Muscle of leg (tissue), 11 donors: Measurements from ENCODE around the gene HSPA12B. TPM values are rescaled to one million over a fixed set of nuclear protein-coding genes. Genes with fewer than 3 reads are reported as not detected.
A peak's percentile ranks its signal among the peaks of the same experiment; 100 is the strongest.

Experiments
- DNase-seq: peaks from one replicate; pipeline ENCODE4 v3.0.0; 2013
- H3K27ac ChIP-seq: one replicate; pipeline ENCODE4 v1.5.1; 2013; ENCODE audit warnings: mild to moderate bottlenecking, low read length, control low read depth
- H3K27me3 ChIP-seq: one replicate; pipeline ENCODE4 v1.6.1; 2013; ENCODE audit warnings: low read length; ENCODE audit not compliant: control insufficient read depth, insufficient read depth
- H3K36me3 ChIP-seq: one replicate; pipeline ENCODE4 v1.6.1; 2013; ENCODE audit warnings: low read length; ENCODE audit not compliant: control insufficient read depth, insufficient read depth
- H3K4me1 ChIP-seq: one replicate; pipeline ENCODE4 v1.6.1; 2013; ENCODE audit warnings: low read length; ENCODE audit not compliant: control insufficient read depth, insufficient read depth
- H3K4me3 ChIP-seq: one replicate; pipeline ENCODE4 v1.5.1; 2013; ENCODE audit warnings: low read length, control low read depth
- H3K9me3 ChIP-seq: replicated peaks from 2 replicates; pipeline ENCODE4 v1.6.1; 2013; ENCODE audit warnings: low read depth, low read length; ENCODE audit not compliant: control insufficient read depth
- WGBS: methylation state at CpG from one replicate; pipeline ENCODE4 v1.1.5; 2013; ENCODE audit warnings: missing lambda C conversion rate; ENCODE audit not compliant: insufficient coverage; 5-methylcytosine and 5-hydroxymethylcytosine counted together
- polyA plus RNA-seq, 8 donors: library from polyadenylated mRNA; unstranded; fragments of 120-200 nt; gene quantifications; one replicate each; pipeline versions ENCODE4 v1.2.1 to v1.2.3, GENCODE V29; 2013; ENCODE audit warnings: inconsistent platforms in 1 of 8, low replicate concordance in 1 of 8; ENCODE audit not compliant: insufficient read length in 8 of 8, insufficient read depth in 1 of 8
- total RNA-seq: library from RNA; stranded (reverse); fragments of 120-200 nt; gene quantifications from one replicate; pipeline ENCODE4 v1.2.4, GENCODE V29; 2013

HSPA12B gene
- total and polyA plus RNA-seq, 9 donors: 18.3 to 35.8 (median 28.7) TPM

DNA sequence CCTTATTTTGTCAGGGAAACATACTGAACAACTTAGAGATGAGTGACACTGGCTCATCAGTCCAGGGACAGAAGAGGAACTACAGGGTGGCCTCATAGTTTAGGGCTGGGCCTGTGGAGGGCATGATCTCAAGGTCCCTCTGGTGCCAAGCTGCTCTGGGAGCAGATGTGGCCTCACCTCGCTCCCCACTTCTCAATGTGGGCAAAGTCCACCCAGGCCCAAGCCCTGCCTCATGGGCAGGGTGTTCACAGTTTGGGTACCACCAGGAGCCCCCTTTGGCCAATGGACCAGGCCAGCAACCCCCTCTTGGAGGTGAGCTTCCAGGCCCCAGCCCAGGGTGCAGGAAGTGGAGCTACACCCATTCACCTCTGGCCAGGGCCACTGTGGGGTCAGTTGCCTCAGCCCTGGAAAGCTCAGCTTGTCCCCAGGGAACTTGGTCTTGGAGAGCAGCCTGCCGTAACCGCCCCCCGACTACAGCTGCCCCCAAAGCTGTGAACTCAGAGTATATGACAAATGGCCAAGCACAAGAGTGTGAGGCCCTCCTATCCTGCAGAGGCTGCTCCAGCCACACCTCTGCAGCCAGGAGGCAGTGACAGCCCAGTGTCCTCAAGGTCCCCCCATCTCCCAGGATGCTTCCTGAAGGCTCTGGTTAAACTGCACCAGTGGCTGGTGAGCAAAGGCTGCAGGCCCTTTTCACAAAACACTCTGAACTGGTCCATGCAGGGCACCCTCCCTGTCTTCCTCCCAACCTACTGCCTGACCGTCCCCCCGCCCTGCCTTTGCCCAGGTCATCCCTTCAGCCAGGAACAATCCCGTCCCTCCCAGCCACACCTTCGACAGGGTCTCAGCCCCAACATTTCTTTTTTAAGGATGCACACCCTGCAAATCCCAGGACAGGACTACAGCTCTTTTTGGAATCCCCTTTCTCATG lies 31.5 kb downstream of the HSPA12B start:
- peaks cover 47% of the 10 kb centered on the region for H3K4me1 ChIP-seq
- H3K9me3 ChIP-seq: no peaks in the 10 kb centered on the region
- peaks cover 9% of the 10 kb centered on the region for H3K36me3 ChIP-seq
- H3K27ac ChIP-seq: no peak overlapping the region
- no peaks in the 10 kb centered on the region for H3K27me3 ChIP-seq
- WGBS: 71% methylated on average over 8 of the region's 8 CpGs
- no peak overlapping the region for H3K4me3 ChIP-seq
- peak; percentile 17 for DNase-seq

GRCh38 chr20:3764659-3765058 lies 32.2 kb downstream of the HSPA12B start:
- Histone ChIP-seq H3K27ac (no peak overlapping the region), H3K9me3 (no peaks in the 10 kb centered on the region), H3K4me1 (peaks cover 44% of the 10 kb centered on the region), H3K36me3 (peaks cover 3% of the 10 kb centered on the region), H3K27me3 (no peaks in the 10 kb centered on the region), H3K4me3 (no peak overlapping the region)
- no CpG with 5 or more reads among the region's 3 CpGs for WGBS
- peak; percentile 4 for DNase-seq

GRCh38 chr20:3765171-3765882 lies 32.8 kb downstream of the HSPA12B start:
- peak overlapping the region; percentile 56 for H3K27ac ChIP-seq
- peak; percentile 71 for DNase-seq
- no peaks in the 10 kb centered on the region for H3K9me3 ChIP-seq
- WGBS: 64% methylated on average over 1 of the region's 3 CpGs
- peaks cover 44% of the 10 kb centered on the region for H3K4me1 ChIP-seq
- no peak overlapping the region for H3K4me3 ChIP-seq
- H3K36me3 ChIP-seq: peaks cover 3% of the 10 kb centered on the region
- no peaks in the 10 kb centered on the region for H3K27me3 ChIP-seq

DNA sequence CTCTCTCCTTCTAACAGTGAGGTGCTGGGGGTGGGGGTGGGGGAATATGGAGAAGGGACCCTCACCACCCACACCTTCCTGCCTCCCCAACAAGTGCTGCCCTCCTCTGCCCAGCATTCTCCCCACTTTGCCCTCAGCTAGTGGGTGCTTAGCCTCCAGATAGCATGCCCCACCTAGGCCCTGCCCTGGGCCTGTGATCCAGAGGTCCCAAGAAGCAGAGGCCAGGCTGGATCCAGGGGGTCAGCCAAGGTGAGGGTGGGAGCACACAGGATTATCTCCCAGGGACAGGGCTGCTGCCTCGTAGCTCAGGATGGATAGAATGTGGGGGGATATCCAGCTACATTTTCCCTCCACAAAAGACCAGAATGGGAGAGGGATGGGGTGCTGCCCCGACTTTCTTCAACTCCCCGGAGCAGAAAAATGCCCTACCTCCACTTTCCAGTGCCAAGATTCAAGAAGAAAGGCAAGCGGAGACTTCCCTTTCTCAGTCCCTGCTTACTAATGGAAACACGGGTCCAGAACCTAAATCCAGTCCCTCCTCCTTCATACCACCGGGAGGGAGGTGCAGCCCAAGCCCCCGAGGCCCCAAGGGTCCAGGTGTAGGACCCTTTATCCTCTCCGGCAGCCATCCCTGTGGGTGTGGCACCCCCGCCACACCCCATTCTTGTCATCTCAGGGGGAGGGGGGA lies 34.1 kb downstream of the HSPA12B start:
- Histone ChIP-seq H3K4me3 (peak overlapping the region; percentile 79), H3K4me1 (peaks cover 44% of the 10 kb centered on the region), H3K27me3 (no peaks in the 10 kb centered on the region), H3K9me3 (no peaks in the 10 kb centered on the region), H3K36me3 (peaks cover under 1% of the 10 kb centered on the region), H3K27ac (peak overlapping the region; percentile 13)
- no peak for DNase-seq
- WGBS: 20% methylated on average over 2 of the region's 9 CpGs

DNA sequence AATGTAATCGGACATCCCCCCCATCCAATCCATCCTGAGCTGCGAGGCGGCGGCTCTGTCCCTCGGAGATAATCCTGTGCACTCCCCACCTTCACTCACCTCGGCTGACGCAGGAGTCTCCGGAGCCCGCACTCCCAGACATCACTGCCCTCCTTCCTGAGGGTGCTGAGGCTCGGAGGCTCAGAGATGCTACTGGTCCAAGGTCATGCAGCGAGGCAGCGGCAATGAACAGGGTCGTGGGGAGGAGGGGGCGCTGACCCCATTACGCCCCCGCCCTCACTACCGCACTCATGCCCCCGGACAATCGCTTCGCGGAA lies 34.6 kb downstream of the HSPA12B start:
- Histone ChIP-seq H3K27me3 (no peaks in the 10 kb centered on the region), H3K27ac (no peak overlapping the region), H3K9me3 (no peaks in the 10 kb centered on the region), H3K4me1 (peaks cover 44% of the 10 kb centered on the region), H3K4me3 (peak overlapping the region; percentile 79), H3K36me3 (no peaks in the 10 kb centered on the region)
- peak; percentile 30 for DNase-seq
- WGBS: 0% methylated on average over 7 of the region's 21 CpGs

- peak; percentile 99 for DNase-seq
- H3K9me3 ChIP-seq: no peaks in the 10 kb centered on the region
- under 1% methylated on average over 80 of the region's 80 CpGs for WGBS
- no peaks in the 10 kb centered on the region for H3K36me3 ChIP-seq
- no peaks in the 10 kb centered on the region for H3K27me3 ChIP-seq
- H3K27ac ChIP-seq: peak within 1 kb of the TSS; percentile 89
- peak within 1 kb of the TSS; percentile 89 for H3K4me3 ChIP-seq
- H3K4me1 ChIP-seq: peaks cover 44% of the 10 kb centered on the region
Observed at GRCh38 chr20:3767427-3768341, 35.2 kb downstream of the HSPA12B start, which contains the start of gene ADISSP. TSS of gene ADISSP (minus strand) at chr20:3767753. CDS start at chr20:3760100, 7,653 bp downstream.

DNA sequence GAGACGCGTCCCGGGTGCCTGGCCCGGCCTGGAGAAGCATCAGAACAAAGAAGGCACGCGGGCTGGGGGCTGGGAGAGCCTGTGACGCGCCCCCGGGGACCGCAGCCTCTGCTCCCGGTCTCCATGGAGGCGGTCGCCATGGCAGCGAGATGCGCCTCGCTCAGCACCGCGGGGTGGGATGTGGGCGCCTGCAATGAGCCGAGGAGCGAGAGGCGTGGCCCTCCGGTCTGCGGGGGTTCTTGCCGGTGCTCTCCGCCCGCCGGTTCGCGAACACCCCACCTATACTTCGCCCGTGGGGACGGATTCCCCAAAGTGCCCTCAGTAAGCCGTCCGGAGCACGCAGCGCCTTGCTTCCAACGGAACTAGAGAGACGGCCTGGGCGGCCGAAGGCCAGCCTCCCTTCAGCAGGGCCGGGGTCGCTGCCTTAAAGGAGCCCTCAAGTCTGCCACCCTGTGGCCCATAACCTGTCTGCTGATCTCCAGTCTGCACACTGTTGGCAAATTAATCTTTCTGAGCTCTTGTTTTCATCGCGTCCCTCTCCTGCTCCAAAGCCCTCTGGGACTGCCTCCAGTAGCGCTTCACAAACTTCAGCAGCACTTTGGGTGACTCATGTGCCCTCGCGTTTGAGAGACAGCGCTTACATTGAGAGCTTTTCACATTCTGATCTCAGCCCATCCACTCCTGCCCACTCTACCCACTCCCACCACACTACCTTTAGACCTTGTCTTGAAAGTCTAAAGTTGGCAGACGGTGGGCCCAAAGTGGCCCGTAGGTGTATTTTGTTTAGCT lies 36.1 kb downstream of the HSPA12B start:
- WGBS: under 1% methylated on average over 45 of the region's 51 CpGs
- DNase-seq: peak; percentile 87
- Histone ChIP-seq H3K27ac (peak overlapping the region; percentile 89), H3K36me3 (no peaks in the 10 kb centered on the region), H3K4me3 (peak overlapping the region; percentile 89), H3K27me3 (no peaks in the 10 kb centered on the region), H3K4me1 (peaks cover 44% of the 10 kb centered on the region), H3K9me3 (no peaks in the 10 kb centered on the region)

- Histone ChIP-seq H3K27ac (no peak overlapping the region), H3K4me3 (no peak overlapping the region), H3K36me3 (no peaks in the 10 kb centered on the region), H3K9me3 (no peaks in the 10 kb centered on the region), H3K4me1 (peaks cover 21% of the 10 kb centered on the region), H3K27me3 (no peaks in the 10 kb centered on the region)
- no CpG with 5 or more reads among the region's 7 CpGs for WGBS
- DNase-seq: no peak
Observed at GRCh38 chr20:3771552-3772058, 39.1 kb downstream of the HSPA12B start.
